HG03196 (cell line): ENCODE measurements around the gene TCERG1L.

Experiments used
- ATAC-seq: cut with Tn5 transposase; IDR thresholded peaks from one replicate; pipeline ENCODE4 v1.9.1; 2021; ENCODE audit not compliant: unreplicated experiment

The TCERG1L gene

GRCh38 chr10:131230166-131230565, 81.4 kb downstream of the TCERG1L start:
- ATAC-seq: no peak

GRCh38 chr10:131227163-131227740, 84.3 kb downstream of the TCERG1L start:
- no peak for ATAC-seq

GRCh38 chr10:131226446-131227162, 84.9 kb downstream of the TCERG1L start:
- no peak for ATAC-seq

- ATAC-seq: no peak
Measured at GRCh38 chr10:131224106-131224505, 87.4 kb downstream of the TCERG1L start.

- ATAC-seq: no peak
Measured at GRCh38 chr10:131223422-131223821, 88.1 kb downstream of the TCERG1L start.

GRCh38 chr10:131222986-131223385, 88.5 kb downstream of the TCERG1L start:
- no peak for ATAC-seq

- ATAC-seq: no peak
Measured at GRCh38 chr10:131221632-131222277, 89.8 kb downstream of the TCERG1L start.

GRCh38 chr10:131220601-131221171, 90.8 kb downstream of the TCERG1L start:
- no peak for ATAC-seq

- no peak for ATAC-seq
Measured at GRCh38 chr10:131219955-131220489, 91.5 kb downstream of the TCERG1L start.

GRCh38 chr10:131219584-131219886, 92.0 kb downstream of the TCERG1L start:
- no peak for ATAC-seq

- ATAC-seq: no peak
Measured at GRCh38 chr10:131218811-131219583, 92.5 kb downstream of the TCERG1L start.

GRCh38 chr10:131216681-131217230, 94.8 kb downstream of the TCERG1L start:
- ATAC-seq: no peak

GRCh38 chr10:131215776-131216175, 95.7 kb downstream of the TCERG1L start:
- no peak for ATAC-seq

- no peak for ATAC-seq
Measured at GRCh38 chr10:131214521-131215244, 96.8 kb downstream of the TCERG1L start.

GRCh38 chr10:131213741-131214505, 97.6 kb downstream of the TCERG1L start:
- ATAC-seq: no peak

- no peak for ATAC-seq
Measured at GRCh38 chr10:131212763-131213325, 98.7 kb downstream of the TCERG1L start.

- ATAC-seq: no peak
Measured at GRCh38 chr10:131211965-131212619, 99.4 kb downstream of the TCERG1L start.

- ATAC-seq: no peak
Measured at GRCh38 chr10:131211559-131211958, 100.0 kb downstream of the TCERG1L start.

- ATAC-seq: no peak
Measured at GRCh38 chr10:131211146-131211545, 100.4 kb downstream of the TCERG1L start.
